Left renal pelvis (tissue), 4 donors: Measurements from ENCODE around the gene DAZAP1. TPM values are rescaled to one million over a fixed set of nuclear protein-coding genes. Genes with fewer than 3 reads are reported as not detected.

Experiments
- DNase-seq, 4 donors: peaks; one replicate each; pipeline ENCODE4 v3.0.0-alpha.2; 2013; ENCODE audit warnings: low read depth in 4 of 4, low spot score in 3 of 4
- polyA plus RNA-seq, 4 donors: library from polyadenylated mRNA; unstranded; fragments of 120-200 nt; gene quantifications; one replicate each; pipeline ENCODE4 v1.2.1, GENCODE V29; 2013; ENCODE audit not compliant: insufficient read length in 4 of 4

DAZAP1 gene
- polyA plus RNA-seq, 4 donors: 61.7 to 103 (median 80.9) TPM

- no peak for DNase-seq
Observed at GRCh38 chr19:1392939-1393530, 14.4 kb upstream of the DAZAP1 start.

GRCh38 chr19:1393841-1394240 lies 13.5 kb upstream of the DAZAP1 start:
- DNase-seq: no peak

- no peak for DNase-seq
Observed at GRCh38 chr19:1394252-1395193, 12.9 kb upstream of the DAZAP1 start.

- no peak for DNase-seq
Observed at GRCh38 chr19:1395194-1396018, 12.0 kb upstream of the DAZAP1 start.

GRCh38 chr19:1396019-1396767 lies 11.2 kb upstream of the DAZAP1 start:
- no peak for DNase-seq

GRCh38 chr19:1396768-1397679 lies 10.4 kb upstream of the DAZAP1 start:
- no peak for DNase-seq

GRCh38 chr19:1397838-1398237 lies 9.5 kb upstream of the DAZAP1 start:
- DNase-seq: no peak

GRCh38 chr19:1399079-1399478 lies 8.3 kb upstream of the DAZAP1 start:
- DNase-seq: no peak

- no peak for DNase-seq
Observed at GRCh38 chr19:1399745-1400144, 7.6 kb upstream of the DAZAP1 start.

GRCh38 chr19:1400281-1401137 lies 6.9 kb upstream of the DAZAP1 start:
- no peak for DNase-seq

GRCh38 chr19:1401138-1401888 lies 6.1 kb upstream of the DAZAP1 start, which contains the start of gene GAMT:
TSS of gene GAMT (minus strand) at chr19:1401542. CDS start at chr19:1401476, 66 bp downstream.
- DNase-seq: no peak

GRCh38 chr19:1401889-1402217 lies 5.5 kb upstream of the DAZAP1 start:
- DNase-seq: no peak

- no peak for DNase-seq
Observed at GRCh38 chr19:1402411-1403070, 4.8 kb upstream of the DAZAP1 start.

- DNase-seq: peak; percentile 92 to 98 (median 96)
Observed at GRCh38 chr19:1406774-1407527, 435 bp upstream of the DAZAP1 start.

- DNase-seq: no peak
Observed at GRCh38 chr19:1408300-1409203, 1.2 kb downstream of the DAZAP1 start.
